K562 (cell line): ENCODE data around the gene ANXA10. TPM values are rescaled to one million over a fixed set of nuclear protein-coding genes. Genes with fewer than 3 reads are reported as not detected.

Experiments used
- ATAC-seq: fragments of 200-7000 bp; cut with Tn5 transposase; 3 replicates; pipeline ENCODE4 v1.9.1; 2020; ENCODE audit warnings: moderate library complexity
- BruUV-seq: library from RNA; stranded (reverse); fragments of 400-500 nt; replicated peaks from 2 replicates; lab custom pipeline; 2021; lab: Mats Ljungman, UMichigan
- CTCF ChIA-PET: fragments of 300-600 bp; formaldehyde crosslinking; extraction: SDS; loops from one replicate; lab custom pipeline; 2021; ENCODE audit warnings: low intra/inter-chr PET ratio; lab: Yijun Ruan, JAX
- POLR2A ChIA-PET: fragments of 300-600, 350-650 bp; sonication (Branson Sonifier 250); formaldehyde crosslinking; extraction: SDS; loops from one replicate; lab custom pipeline; 2021; ENCODE audit warnings: antibody characterized with exemption, inconsistent platforms; lab: Yijun Ruan, JAX
- DNase-seq, 4 experiments: peaks; one replicate each; pipeline versions ENCODE4 v3.0.0 to v3.0.0-alpha.2; 2011 to 2018; ENCODE audit warnings: low spot score in 3 of 4, mixed read lengths in 3 of 4; ENCODE audit errors: extremely low read depth in 1 of 4
- FAIRE-seq: peaks from 2 replicates; lab custom pipeline; 2011; peaks lifted over from hg19 to GRCh38; lab: Jason Lieb, UNC
- H2AFZ ChIP-seq: 2 replicates; pipeline ENCODE4 v1.6.0; 2011; ENCODE audit warnings: low read depth, low read length, control low read depth, inconsistent platforms
- H3K27ac ChIP-seq: fragments of 200-600 bp; 3 replicates; pipeline ENCODE4 v1.8.0; 2011; ENCODE audit warnings: low read depth, mild to moderate bottlenecking, control low read depth, inconsistent platforms, low read length, moderate library complexity, mixed read lengths; ENCODE audit errors: extremely low read depth
- H3K27me3 ChIP-seq, 2 experiments: fragments of 300-600 bp in 1 of 2; 2 replicates in 1 of 2; 3 replicates in 1 of 2; pipeline versions ENCODE4 v1.6.0 to v1.8.0; 2011; ENCODE audit warnings: inconsistent platforms in 2 of 2, low read length in 2 of 2, mild to moderate bottlenecking in 1 of 2, mixed read lengths in 1 of 2, moderate library complexity in 1 of 2; ENCODE audit not compliant: control insufficient read depth in 2 of 2, insufficient read depth in 2 of 2
- H3K36me3 ChIP-seq: fragments of 300-600 bp; 3 replicates; pipeline ENCODE4 v1.8.0; 2011; ENCODE audit warnings: mild to moderate bottlenecking, low read length, inconsistent platforms; ENCODE audit not compliant: control insufficient read depth, insufficient read depth
- H3K4me1 ChIP-seq, 2 experiments: fragments of 200-600 bp in 1 of 2; replicated peaks in 1 of 2; 2 replicates in 1 of 2; 3 replicates in 1 of 2; pipeline versions ENCODE4 v1.5.1 to v1.8.0; 2011; ENCODE audit warnings: inconsistent platforms in 2 of 2, low read length in 2 of 2, mild to moderate bottlenecking in 1 of 2, mixed read lengths in 1 of 2, moderate library complexity in 1 of 2; ENCODE audit not compliant: control insufficient read depth in 2 of 2, insufficient read depth in 2 of 2
- H3K4me2 ChIP-seq: 2 replicates; pipeline ENCODE4 v1.6.1; 2011; ENCODE audit warnings: low read length, control low read depth, inconsistent platforms, mixed read lengths; ENCODE audit not compliant: insufficient read depth
- H3K4me3 ChIP-seq: fragments of 200-600 bp; sonication (generic), shearing (Covaris generic); 2 replicates; pipeline ENCODE4 v1.5.1; 2016; ENCODE audit warnings: control low read depth, inconsistent platforms
- H3K79me2 ChIP-seq: fragments of 200-600 bp; 3 replicates; pipeline ENCODE4 v1.8.0; 2011; ENCODE audit warnings: low read length, inconsistent platforms; ENCODE audit not compliant: control insufficient read depth, insufficient read depth
- H3K9ac ChIP-seq, 2 experiments: 2 replicates each; pipeline versions ENCODE4 v1.6.0 to v1.6.1; 2011; ENCODE audit warnings: low read depth in 2 of 2, low read length in 2 of 2, control low read depth in 1 of 2, inconsistent platforms in 1 of 2, mild to moderate bottlenecking in 1 of 2, mixed read lengths in 1 of 2; ENCODE audit not compliant: insufficient read depth in 1 of 2
- H3K9me1 ChIP-seq: one replicate; pipeline ENCODE4 v1.6.0; 2011; ENCODE audit warnings: inconsistent platforms, mild to moderate bottlenecking, low read length, moderate library complexity; ENCODE audit not compliant: control insufficient read depth, insufficient read depth
- H3K9me3 ChIP-seq: replicated peaks from 2 replicates; pipeline ENCODE4 v1.5.1; 2011; ENCODE audit warnings: low read depth, low read length, inconsistent platforms; ENCODE audit not compliant: control insufficient read depth, insufficient read depth
- H4K20me1 ChIP-seq: replicated peaks from 2 replicates; pipeline ENCODE4 v1.6.1; 2011; ENCODE audit warnings: low read length, inconsistent platforms, mixed read lengths; ENCODE audit not compliant: control insufficient read depth, insufficient read depth
- CBX1 ChIP-seq: sonication (generic); IDR thresholded peaks from 2 replicates; pipeline ENCODE4 v1.6.1; 2016; ENCODE audit warnings: antibody characterized with exemption, low read depth, mild to moderate bottlenecking
- CBX8 ChIP-seq: fragments of 200-600 bp; sonication (generic); IDR thresholded peaks from 2 replicates; pipeline ENCODE4 v1.6.1; 2012; ENCODE audit warnings: borderline replicate concordance, mixed run types, low read depth, mild to moderate bottlenecking, moderate library complexity, mixed read lengths, low read length, control low read depth, inconsistent platforms; ENCODE audit not compliant: poor library complexity, severe bottlenecking; ENCODE audit errors: extremely low read depth
- ELF2 ChIP-seq: fragments of 250-450 bp; sonication (Bioruptor Pico); IDR thresholded peaks from 2 replicates; pipeline ENCODE4 v1.5.0; 2021; ENCODE audit warnings: mild to moderate bottlenecking
- MCM3 ChIP-seq: fragments of 450-650 bp; IDR thresholded peaks from 2 replicates; pipeline ENCODE4 v1.6.1; 2016
- WGBS: fragments of 100-300 bp; shearing (Covaris generic); methylation state at CpG from one replicate; pipeline ENCODE4 v1.1.6; 2016; ENCODE audit warnings: low coverage, mixed read lengths; ENCODE audit not compliant: insufficient coverage; ENCODE audit errors: missing lambda C conversion rate; 5-methylcytosine and 5-hydroxymethylcytosine counted together
- in situ Hi-C: fragments of 300-500 bp; cut with MboI; formaldehyde crosslinking; loops from 4 replicates; pipeline ENCODE4 v1.15.0; 2018; ENCODE audit warnings: inconsistent platforms, mixed read lengths
- intact Hi-C: fragments of 100-400 bp; cut with micrococcal nuclease; formaldehyde crosslinking; loops from 2 replicates; pipeline ENCODE4 v1.14.2; 2022
- polyA plus RNA-seq, 8 experiments: library from polyadenylated mRNA; depleted of rRNA in 4 of 8; stranded (reverse) in 5 of 8; unstranded in 3 of 8; fragments of >200 nt; fragmentation: Nextera tagmentation in 2 of 8; fragmentation: Illumina TruSeq in 1 of 8; extraction: Ambion mirVana in 2 of 8; extraction: Trizol in 1 of 8; gene quantifications; 2 replicates each; pipeline versions ENCODE4 v1.2.1 to v1.2.3, GENCODE V29; 2011 to 2014; ENCODE audit warnings: inconsistent platforms in 1 of 8, missing spikeins in 1 of 8
- total RNA-seq, 7 experiments: library from RNA; depleted of rRNA in 6 of 7; stranded (reverse); fragments of >200 nt in 6 of 7; fragmentation: Illumina TruSeq in 2 of 7; extraction: Trizol in 2 of 7; gene quantifications; 2 replicates each; pipeline versions ENCODE4 v1.2.1 to v1.2.3, GENCODE V29; 2011 to 2021; ENCODE audit warnings: low replicate concordance in 1 of 7
- TF ChIP-seq, protein P1 (sequence below): fragments of 450-650 bp; IDR thresholded peaks from 2 replicates; pipeline ENCODE4 v1.6.1; 2017; ENCODE audit warnings: antibody characterized with exemption, mild to moderate bottlenecking

The ANXA10 gene
- total and polyA plus RNA-seq, 9 of the 15 experiments (the other 6 are each of a cell fraction or from before 2014, with no cell fraction given): not detected

DNA sequence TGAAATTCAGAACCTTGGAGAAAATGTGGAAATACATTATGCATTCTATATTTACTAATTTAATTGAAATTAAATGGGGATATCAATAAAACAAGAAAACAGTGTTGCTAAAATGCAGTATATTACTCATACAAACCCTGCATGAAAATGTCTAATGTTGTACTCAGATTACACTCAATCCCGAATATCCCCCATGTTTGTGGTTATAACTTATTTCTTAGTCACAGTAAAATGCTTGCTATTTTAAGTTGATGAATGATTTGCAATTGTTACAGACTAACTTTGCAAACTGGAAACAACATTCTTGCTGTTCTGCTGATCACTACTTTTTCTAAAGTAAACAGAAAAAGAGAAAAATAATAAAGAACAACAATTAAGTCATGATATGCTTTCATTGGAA, 33.1 kb upstream of the ANXA10 start:
- no TSS peak for BruUV-seq
- DNase-seq: no peak
- Histone ChIP-seq H3K4me1 (no peaks in the 10 kb centered on the region), H3K4me3 (no peak overlapping the region), H3K27me3 (no peaks in the 10 kb centered on the region), H2AFZ (no peak overlapping the region), H3K4me2 (no peak overlapping the region), H3K27ac (no peak overlapping the region), H3K9me3 (no peaks in the 10 kb centered on the region), H3K9me1 (no peaks in the 10 kb centered on the region), H3K9ac (no peak overlapping the region), H4K20me1 (no peaks in the 10 kb centered on the region), H3K36me3 (no peaks in the 10 kb centered on the region), H3K79me2 (no peaks in the 10 kb centered on the region)
- in situ Hi-C loops: no loop called here
- TF ChIP-seq ELF2 (CRISPR knock-in tag) (no peak), MCM3 (no peak), CBX8 (no peak), CBX1 (no peak)
- TF ChIP-seq, protein P1, sequence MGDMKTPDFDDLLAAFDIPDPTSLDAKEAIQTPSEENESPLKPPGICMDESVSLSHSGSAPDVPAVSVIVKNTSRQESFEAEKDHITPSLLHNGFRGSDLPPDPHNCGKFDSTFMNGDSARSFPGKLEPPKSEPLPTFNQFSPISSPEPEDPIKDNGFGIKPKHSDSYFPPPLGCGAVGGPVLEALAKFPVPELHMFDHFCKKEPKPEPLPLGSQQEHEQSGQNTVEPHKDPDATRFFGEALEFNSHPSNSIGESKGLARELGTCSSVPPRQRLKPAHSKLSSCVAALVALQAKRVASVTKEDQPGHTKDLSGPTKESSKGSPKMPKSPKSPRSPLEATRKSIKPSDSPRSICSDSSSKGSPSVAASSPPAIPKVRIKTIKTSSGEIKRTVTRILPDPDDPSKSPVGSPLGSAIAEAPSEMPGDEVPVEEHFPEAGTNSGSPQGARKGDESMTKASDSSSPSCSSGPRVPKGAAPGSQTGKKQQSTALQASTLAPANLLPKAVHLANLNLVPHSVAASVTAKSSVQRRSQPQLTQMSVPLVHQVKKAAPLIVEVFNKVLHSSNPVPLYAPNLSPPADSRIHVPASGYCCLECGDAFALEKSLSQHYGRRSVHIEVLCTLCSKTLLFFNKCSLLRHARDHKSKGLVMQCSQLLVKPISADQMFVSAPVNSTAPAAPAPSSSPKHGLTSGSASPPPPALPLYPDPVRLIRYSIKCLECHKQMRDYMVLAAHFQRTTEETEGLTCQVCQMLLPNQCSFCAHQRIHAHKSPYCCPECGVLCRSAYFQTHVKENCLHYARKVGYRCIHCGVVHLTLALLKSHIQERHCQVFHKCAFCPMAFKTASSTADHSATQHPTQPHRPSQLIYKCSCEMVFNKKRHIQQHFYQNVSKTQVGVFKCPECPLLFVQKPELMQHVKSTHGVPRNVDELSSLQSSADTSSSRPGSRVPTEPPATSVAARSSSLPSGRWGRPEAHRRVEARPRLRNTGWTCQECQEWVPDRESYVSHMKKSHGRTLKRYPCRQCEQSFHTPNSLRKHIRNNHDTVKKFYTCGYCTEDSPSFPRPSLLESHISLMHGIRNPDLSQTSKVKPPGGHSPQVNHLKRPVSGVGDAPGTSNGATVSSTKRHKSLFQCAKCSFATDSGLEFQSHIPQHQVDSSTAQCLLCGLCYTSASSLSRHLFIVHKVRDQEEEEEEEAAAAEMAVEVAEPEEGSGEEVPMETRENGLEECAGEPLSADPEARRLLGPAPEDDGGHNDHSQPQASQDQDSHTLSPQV: no peak
- ATAC-seq: no peak
- WGBS: 0% methylated on average over 1 of the region's 1 CpG
- ChIA-PET CTCF (no interaction called here), POLR2A (no interaction called here)
- intact Hi-C loops: no loop called here
- no peak for FAIRE-seq
